Testis (tissue), 2 donors: Measurements from ENCODE around the gene GRIP1.

Experiments
- POLR2A ChIP-seq: fragments of 450-650 bp; IDR thresholded peaks from one replicate; pipeline ENCODE4 v1.6.1; 2017; ENCODE audit warnings: antibody characterized with exemption, mild to moderate bottlenecking, moderate library complexity
- TF ChIP-seq, protein P1 (sequence below), 3 experiments: fragments of 450-650 bp in 2 of 3; fragments of 200-600 bp in 1 of 3; sonication (generic) in 1 of 3; IDR thresholded peaks; one replicate each; pipeline ENCODE4 v1.5.1; 2016 to 2019; ENCODE audit warnings: antibody characterized with exemption in 3 of 3, mild to moderate bottlenecking in 2 of 3, moderate library complexity in 1 of 3

- TF ChIP-seq, protein P1, sequence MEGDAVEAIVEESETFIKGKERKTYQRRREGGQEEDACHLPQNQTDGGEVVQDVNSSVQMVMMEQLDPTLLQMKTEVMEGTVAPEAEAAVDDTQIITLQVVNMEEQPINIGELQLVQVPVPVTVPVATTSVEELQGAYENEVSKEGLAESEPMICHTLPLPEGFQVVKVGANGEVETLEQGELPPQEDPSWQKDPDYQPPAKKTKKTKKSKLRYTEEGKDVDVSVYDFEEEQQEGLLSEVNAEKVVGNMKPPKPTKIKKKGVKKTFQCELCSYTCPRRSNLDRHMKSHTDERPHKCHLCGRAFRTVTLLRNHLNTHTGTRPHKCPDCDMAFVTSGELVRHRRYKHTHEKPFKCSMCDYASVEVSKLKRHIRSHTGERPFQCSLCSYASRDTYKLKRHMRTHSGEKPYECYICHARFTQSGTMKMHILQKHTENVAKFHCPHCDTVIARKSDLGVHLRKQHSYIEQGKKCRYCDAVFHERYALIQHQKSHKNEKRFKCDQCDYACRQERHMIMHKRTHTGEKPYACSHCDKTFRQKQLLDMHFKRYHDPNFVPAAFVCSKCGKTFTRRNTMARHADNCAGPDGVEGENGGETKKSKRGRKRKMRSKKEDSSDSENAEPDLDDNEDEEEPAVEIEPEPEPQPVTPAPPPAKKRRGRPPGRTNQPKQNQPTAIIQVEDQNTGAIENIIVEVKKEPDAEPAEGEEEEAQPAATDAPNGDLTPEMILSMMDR (IDR thresholded peaks at IDR 0.05): no peak
- TF ChIP-seq POLR2A: no peak
These were observed 279.7 kb downstream of the GRIP1 start for GRCh38 chr12:66398931-66399910.
